ENCODE data around the gene SETMAR.
"Not testable (repeated sequence)": the region's sequence is repeated elsewhere in the genome, so short reads cannot be mapped to it uniquely, and the experiment has no call there.

The SETMAR gene

DNA sequence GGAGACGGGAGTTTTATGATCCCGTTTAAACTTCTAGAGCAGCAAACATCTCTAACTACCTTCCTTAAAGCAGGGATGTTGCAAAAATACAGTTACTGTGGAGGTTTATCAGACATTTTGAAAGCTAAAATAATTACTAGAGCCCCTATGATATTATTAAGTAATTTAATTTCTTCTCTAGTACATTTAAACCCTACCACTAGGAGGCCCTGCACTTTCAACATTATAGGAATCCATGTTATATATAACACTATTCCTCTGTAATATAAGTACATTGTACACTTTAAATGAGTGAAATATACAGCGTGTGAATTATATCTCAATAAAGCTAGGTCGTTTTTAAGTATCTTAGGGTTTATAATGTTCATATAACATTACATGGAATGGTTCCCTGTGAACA lies 11.5 kb downstream of the SETMAR start:
- DNase-seq, result no peak

DNA sequence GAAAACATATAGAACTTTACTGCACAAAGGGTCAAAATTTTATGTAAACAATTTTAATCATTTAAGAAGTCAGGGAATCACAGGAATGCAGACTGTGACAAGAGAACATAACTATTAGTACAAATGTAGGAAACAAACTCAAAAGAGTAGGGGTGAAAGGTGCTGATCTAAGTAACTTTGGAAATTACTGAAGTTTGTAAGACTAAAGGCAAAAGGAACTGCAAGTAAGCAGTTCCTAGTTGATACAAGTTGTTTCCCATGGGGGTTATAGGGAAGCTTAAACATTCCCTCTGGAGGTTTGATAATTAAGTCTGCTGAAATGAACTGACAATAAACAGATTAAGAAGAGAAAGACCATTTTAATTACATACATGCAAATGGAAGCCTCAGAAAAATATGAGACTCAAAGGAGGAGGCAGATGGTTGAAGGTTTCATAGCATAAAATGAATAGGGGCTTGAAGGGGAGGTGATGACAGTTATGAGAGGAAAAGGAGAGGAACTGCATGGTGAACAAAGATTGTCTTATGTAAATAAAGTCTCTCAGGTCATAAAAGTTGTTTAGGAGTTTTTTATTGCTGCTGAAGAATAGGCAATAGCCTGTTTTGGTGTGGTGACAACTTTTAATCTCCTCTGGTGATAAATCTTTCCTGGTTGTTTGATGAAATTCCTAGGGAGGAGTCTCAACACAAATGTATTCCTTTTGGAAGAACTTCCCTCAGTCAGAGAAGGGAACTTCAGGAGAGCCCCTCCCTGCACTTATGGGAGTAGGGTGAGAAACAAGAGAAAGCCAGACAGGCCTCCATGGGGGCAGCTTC lies 17.1 kb downstream of the SETMAR start:
- no peak for DNase-seq

DNA sequence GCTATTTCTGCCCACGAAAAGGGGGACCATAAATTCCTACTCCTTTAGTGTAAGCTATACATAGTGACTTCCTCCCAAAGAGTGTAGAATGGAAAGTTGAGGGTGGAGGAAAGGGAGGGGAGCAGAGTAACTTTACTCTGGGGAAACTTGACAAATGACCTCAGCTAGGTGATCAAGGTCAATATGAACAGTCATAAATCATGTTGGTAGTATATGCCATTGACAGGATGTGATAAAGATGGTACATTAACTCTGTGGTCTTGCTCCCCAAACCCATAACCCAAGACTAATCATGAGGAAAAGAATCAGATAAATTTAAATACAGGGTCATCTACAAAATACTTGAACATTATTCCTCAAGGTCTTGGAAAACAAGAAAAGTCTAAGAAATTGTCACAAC lies 18.6 kb downstream of the SETMAR start:
- no peak for DNase-seq

DNA sequence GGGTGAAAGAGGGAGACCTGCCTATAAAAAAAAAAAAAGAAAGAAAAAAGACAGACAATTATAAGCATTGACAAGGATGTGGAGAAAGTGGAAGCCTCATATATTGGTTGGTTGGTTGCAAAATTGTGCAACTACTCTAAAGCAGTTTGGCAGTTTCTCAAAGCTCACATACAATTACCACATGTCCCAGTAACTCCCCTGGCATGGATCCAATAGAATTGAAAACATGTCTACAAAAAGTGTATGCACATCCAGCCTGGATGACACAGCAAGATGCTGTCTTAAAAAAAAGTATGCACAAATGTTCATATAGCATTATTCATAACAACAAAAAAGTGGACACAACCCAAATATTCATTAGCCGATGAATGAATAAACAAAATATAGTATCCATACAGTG lies 19.5 kb downstream of the SETMAR start:
- DNase-seq, result no peak

DNA sequence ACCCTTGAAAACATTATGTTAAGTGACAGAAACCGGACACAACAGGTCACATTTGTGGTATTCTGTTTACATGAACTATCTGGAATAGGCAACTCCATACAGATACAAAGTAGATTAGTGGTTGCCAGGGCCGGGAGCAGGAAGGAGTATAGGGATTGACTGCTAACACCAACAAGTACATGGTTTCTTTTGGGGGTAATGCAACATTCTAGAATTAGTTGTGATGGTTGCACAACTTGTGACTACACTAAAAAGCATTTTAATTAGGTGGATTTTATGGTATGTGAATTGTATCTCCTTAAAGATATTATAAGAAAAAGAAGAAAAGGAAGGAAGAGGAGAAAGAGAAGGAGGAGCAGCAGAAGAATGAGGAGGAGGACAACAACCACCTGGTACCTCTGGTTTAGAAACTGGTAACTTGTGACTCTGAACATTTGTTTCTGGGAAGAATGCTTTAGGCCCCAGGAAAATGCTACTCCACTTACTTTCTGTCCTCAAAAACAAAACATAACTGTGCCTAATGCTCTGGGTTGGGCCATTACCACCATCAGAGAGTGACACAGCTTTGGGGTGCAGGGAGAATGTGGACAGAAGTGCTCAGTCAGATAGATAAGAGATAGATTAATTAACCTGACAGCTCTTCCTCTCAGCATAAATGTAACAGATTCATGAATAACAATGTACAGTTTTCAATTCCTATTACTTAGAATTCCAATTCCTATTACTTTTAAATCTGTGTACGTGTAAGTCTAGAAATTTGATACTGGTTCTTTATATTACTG lies 20.3 kb downstream of the SETMAR start:
- no peak for DNase-seq

DNA sequence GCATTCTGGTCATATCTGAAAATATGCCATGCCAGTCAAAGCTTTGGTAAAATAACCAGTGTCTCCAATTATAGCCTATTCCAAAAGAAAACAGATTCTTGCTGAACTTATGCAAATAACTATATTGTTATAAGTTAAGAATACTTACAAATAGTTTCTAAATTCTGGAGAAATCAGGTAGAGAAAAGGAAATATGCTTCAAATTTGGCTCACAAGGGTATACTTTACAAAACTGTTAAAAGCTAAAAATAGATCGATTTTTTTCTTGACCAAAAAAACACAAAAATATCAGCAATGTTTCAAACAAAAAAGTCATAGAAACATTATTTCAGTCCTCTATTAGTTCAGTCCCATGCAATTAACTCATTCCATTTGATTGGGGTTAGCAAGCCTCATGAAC lies 23.7 kb downstream of the SETMAR start:
- DNase-seq, result no peak

- DNase-seq, result not testable (repeated sequence)
Observed at GRCh38 chr3:4329806-4330205, 26.6 kb downstream of the SETMAR start.

GRCh38 chr3:4332111-4332510 lies 28.9 kb downstream of the SETMAR start:
- no peak for DNase-seq

GRCh38 chr3:4332574-4332973 lies 29.4 kb downstream of the SETMAR start:
- no peak for DNase-seq

DNA sequence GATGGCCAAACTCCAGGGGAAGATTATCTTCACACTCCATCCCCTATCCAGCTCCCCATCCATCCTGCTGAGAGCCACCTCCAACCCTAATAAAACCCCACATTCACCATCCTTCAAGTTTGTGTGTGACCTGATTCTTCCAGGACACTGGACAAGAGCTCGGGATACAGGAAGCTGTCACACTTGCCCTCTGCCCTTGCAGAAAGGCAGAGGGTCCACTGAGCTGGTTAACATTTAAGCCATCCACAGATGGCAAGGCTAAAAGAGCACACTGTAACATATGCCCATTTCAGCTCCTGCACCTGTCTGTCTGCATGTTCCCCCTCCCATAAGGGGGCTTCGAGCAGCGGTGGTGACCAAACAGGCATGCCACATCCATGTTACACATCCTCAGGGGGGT lies 29.8 kb downstream of the SETMAR start:
- DNase-seq, result no peak

- DNase-seq, result no peak
Observed at GRCh38 chr3:4334548-4334947, 31.4 kb downstream of the SETMAR start.

DNA sequence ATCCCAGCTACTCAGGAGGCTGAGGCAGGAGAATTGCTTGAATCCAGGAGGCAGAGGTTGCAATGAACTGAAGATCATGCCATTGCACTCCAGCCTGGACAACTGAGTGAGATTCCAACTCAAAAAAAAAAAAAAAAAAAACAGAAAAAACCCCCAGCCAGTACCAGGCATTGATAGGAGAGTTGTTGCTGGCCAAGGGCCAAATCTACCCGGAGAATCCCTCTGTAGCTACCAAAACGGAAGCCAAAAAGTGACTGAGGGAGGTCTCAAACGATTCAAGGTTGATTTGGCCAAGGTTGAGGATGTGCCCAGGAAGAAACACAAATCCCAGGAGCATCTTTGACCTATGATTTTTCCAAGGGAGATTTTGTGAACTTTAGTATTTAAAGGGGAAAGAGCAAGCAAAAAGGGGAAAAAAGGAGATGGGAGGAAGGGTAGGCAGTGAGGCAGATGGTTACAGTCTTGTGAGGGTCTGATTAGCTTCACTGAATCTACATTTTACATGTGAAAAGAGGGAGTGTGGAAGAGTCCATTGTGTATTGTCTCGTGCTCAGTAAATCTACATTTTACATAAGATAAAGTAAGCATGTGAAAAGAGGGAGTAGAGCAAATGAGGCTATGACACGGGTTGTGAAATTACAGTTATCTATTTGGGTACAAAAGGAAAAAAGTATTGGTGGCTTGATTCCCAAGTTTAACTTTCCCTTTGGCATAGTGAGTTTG lies 32.8 kb downstream of the SETMAR start:
- DNase-seq, result no peak

DNA sequence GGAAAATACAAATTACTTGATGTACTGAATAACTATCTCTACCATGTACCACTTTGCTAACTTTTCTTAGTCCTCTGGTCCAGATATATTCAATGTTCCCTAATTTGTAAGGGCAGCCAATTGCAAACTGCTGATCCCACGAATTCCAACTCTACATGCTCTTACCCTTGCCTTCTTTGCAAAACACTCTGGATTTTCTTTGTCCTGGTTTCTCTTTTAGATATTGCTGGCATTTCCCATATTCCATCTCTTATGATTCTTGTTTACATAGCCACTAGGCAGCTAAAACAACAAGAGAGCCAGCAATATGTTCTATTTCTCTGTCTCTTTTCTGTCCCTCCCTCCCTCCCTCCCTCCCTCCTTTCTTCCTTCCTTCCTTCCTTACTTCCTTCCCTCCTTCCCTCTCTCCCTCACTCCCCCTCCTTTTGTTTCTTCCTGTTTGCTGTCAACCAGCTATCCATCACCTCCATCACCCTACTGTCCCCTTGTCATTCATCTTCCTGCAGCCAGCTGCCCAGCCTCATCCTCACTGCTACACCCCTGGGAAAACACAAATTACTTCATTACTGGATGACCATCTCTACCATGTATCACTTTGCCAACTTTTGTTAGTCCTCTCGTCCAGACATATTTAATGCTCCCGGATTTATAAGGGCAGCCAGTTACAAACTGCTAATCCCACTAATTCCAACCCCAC lies 33.8 kb downstream of the SETMAR start:
- DNase-seq, result no peak

DNA sequence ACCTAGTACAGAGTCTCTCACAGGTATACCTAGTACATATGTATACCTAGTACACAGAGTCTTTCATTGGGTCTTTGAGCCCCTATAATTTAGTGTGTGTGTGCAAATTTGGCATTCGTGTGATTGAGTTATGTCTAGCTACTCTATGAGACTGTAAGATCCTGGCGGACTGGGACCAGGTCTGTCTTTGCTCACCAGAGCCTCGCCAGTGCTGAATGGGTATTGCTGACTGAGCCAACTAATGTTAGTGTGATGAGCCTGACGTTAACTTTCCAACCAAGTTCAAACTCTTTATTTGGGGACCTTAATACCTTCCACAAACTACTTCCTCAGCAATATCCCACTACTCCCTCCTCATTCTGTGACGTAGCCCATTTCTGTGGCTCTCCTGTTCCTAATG lies 35.6 kb downstream of the SETMAR start:
- no peak for DNase-seq

GRCh38 chr3:4340077-4340410 lies 36.9 kb downstream of the SETMAR start:
- DNase-seq, result no peak

GRCh38 chr3:4340411-4341335 lies 37.5 kb downstream of the SETMAR start:
- no peak for DNase-seq

DNA sequence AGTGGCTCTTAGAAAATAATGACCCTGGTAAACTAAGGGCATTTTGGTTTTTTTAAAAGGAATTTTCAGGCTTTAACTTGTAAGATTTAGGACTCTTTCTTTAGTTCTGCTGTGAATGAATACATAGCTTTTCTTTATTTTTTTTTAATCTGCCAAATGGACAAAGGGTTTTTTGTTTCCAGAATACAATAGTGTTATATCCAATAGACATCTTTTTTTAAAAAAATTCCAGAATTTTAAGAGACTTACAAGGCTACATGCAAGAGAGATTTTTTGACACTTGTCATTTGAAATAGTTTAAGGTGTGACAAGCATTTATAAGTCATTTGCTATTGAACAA lies 38.1 kb downstream of the SETMAR start:
- DNase-seq, result no peak

DNA sequence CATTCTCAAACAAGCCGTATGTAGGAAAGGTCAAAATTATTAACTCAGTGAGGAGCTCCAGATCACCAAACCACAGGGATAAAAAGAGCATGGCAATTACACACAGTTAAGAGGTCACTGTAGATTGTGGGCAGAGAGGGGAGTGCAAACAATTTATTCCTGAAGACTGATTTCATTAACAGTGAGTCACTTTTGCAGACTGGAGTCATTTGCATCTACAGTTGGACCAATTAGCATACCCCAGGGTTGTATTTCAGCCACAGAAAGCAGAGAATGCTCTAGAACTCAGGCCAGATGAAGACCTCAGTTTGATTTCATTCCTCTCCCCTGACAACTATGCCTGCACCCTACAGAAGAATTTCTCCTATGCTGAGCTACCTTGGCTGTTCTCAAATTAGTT lies 40.1 kb downstream of the SETMAR start:
- no peak for DNase-seq

DNA sequence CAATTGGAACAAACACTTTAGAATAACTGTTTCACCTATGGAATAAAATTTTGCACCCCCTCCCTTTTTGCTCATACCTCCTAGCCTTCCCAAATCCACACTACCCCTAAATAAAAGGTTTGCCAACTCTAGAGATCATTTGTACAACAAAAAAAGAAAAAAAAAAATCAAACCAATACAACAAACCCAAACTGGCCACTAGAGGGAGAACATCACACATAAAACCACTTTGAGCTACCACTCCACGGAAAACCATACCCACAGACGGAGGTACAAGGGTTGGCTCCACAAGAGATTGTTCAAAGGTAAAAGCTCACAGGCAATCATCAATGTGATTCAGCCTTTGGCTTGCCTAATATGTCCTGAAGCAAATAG lies 47.6 kb downstream of the SETMAR start:
- peak; percentile 9 for DNase-seq

DNA sequence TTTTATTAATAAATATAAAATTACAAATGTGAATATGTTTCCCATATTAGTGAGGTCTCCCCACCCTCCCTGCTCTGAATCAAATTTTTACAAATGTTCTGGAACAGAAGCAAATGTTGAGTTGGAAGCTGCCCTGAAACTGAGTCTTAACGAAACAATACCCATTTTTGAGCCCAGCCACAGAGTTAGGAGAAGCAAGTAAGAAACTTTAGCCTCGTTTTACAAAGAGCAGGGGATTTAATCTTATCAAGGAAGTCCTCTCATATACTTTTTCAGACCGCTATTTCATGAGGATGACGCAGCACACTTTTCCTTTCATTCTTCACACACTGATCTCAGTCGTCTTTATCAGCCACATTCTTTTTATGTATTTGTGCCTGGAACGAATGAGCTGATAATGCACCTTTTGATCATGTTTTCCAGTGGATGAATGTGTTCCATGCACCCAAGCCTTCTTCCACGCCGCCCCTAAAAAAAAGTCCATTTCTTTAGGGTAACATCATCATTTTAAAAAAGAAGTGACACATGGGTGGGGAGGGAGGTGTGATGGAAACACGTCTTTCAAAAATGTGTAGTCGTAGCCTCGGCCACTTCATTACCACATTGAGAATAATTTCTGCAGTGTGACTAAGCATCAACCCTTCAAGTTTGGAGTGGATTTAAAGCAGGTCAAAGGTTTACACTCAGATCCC lies 48.1 kb downstream of the SETMAR start:
- DNase-seq, result no peak

- no peak for DNase-seq
Observed at GRCh38 chr3:4351872-4352271, 48.7 kb downstream of the SETMAR start.

All from activated effector memory CD4-positive, alpha-beta T cell treated with Interleukin-2 at 50 U/mL for 16 hours (primary cell).